GM21526 (cell line): ENCODE results near the gene HAPLN3.

ENCODE experiments used
- ATAC-seq: cut with Tn5 transposase; IDR thresholded peaks from one replicate; pipeline ENCODE4 v1.9.1; 2021; ENCODE audit warnings: moderate library complexity; ENCODE audit not compliant: unreplicated experiment, low FRiP score

Gene HAPLN3

GRCh38 chr15:88897142-88897455 lies 1.8 kb upstream of the HAPLN3 start:
- no peak for ATAC-seq

GRCh38 chr15:88896333-88897033 lies 1.1 kb upstream of the HAPLN3 start:
- no peak for ATAC-seq

- no peak for ATAC-seq
These were observed 961 bp downstream of the HAPLN3 start for GRCh38 chr15:88894348-88894818.

- no peak for ATAC-seq
These were observed 3.6 kb downstream of the HAPLN3 start for GRCh38 chr15:88891540-88892254.

- no peak for ATAC-seq
These were observed 4.8 kb downstream of the HAPLN3 start for GRCh38 chr15:88890495-88890894.

GRCh38 chr15:88888719-88889118 lies 6.6 kb downstream of the HAPLN3 start:
- no peak for ATAC-seq

GRCh38 chr15:88887068-88887580 lies 8.2 kb downstream of the HAPLN3 start:
- no peak for ATAC-seq

GRCh38 chr15:88882785-88883184 lies 12.6 kb downstream of the HAPLN3 start:
- ATAC-seq = no peak

- no peak for ATAC-seq
These were observed 13.6 kb downstream of the HAPLN3 start for GRCh38 chr15:88881775-88882174.

GRCh38 chr15:88880944-88881740 lies 14.2 kb downstream of the HAPLN3 start:
- no peak for ATAC-seq

GRCh38 chr15:88878720-88879184 lies 16.6 kb downstream of the HAPLN3 start:
- peak; percentile 66 for ATAC-seq

- ATAC-seq = no peak
These were observed 17.4 kb downstream of the HAPLN3 start for GRCh38 chr15:88877906-88878305.

GRCh38 chr15:88877415-88877814 lies 17.9 kb downstream of the HAPLN3 start:
- ATAC-seq = no peak

- ATAC-seq = no peak
These were observed 18.8 kb downstream of the HAPLN3 start for GRCh38 chr15:88876573-88876972.

- no peak for ATAC-seq
These were observed 20.7 kb downstream of the HAPLN3 start for GRCh38 chr15:88874684-88875083.

- no peak for ATAC-seq
These were observed 21.1 kb downstream of the HAPLN3 start for GRCh38 chr15:88874275-88874674.

GRCh38 chr15:88873786-88874185 lies 21.6 kb downstream of the HAPLN3 start:
- no peak for ATAC-seq

GRCh38 chr15:88872706-88873105 lies 22.6 kb downstream of the HAPLN3 start:
- ATAC-seq = no peak

- no peak for ATAC-seq
These were observed 23.2 kb downstream of the HAPLN3 start for GRCh38 chr15:88872106-88872505.

- no peak for ATAC-seq
These were observed 24.0 kb downstream of the HAPLN3 start for GRCh38 chr15:88871313-88871712.

- no peak for ATAC-seq
These were observed 29.0 kb downstream of the HAPLN3 start for GRCh38 chr15:88866295-88866881.
